Activated effector memory CD4-positive, alpha-beta T cell treated with anti-CD3 and anti-CD28 coated beads, Interleukin-2, amount 50 U/mL, for 16 hours (primary cell): ENCODE data around the gene VPS35L.

Source experiments
- DNase-seq: peaks from one replicate; pipeline ENCODE4 v3.0.0-alpha.2; 2020

VPS35L gene

GRCh38 chr16:19595043-19595767 is 39.7 kb downstream of the VPS35L start:
- DNase-seq = no peak

DNA sequence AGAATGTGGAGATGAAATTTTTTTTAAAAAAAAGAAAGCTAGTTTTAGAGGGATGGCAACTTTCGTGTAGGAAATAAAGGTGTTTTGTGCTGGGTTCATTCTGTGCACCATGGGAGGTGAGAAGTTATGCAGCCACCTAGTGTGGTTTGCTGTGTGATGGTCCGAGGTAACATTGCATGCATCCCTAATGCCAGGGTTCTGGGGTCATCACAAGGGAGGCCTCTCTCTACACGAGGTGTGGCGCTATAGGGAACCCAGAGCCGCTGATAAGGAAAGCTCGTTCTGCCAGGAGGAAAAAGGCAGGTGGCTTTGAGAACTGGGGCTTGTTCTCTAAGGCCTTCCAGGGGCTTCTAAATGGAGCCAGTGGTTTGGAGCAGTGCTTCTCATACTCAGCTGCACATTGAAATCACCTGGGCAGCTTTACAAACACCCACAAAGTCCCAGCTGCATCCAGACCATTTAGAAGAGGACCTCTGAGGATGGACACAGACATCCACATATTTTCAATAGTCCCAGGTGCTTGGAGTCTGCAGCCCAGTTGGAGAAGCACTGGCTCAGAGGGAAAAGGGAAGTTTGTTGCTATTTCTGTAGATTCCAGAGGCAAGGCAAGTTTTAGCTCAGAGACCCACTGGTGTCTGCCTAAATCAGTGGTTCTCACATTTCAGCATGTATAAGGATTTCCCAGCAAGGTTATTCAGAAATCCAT is 43.5 kb downstream of the VPS35L start:
- no peak for DNase-seq

GRCh38 chr16:19599968-19600716 is 44.6 kb downstream of the VPS35L start:
- DNase-seq = no peak

GRCh38 chr16:19601083-19601976 is 45.8 kb downstream of the VPS35L start:
- DNase-seq = no peak

GRCh38 chr16:19604911-19605310 is 49.4 kb downstream of the VPS35L start:
- DNase-seq = no peak

DNA sequence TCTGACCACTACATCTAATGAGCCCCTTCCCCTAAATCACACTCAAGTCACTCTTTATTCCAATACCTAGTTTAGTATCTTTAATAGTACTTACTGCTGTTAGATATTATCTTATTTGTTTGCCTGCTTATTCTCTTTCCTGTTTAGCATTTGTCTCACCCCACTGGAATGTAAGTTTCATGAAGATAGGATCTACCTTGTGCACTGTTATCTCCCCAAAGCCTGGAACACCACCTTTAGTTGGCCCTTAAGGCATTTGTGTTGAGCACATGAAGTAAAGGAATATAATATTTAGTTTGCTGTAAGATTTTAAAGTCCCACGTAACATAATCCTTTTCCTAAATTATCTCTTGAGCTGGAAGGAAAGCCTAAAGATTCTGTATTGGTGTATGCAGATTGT is 50.2 kb downstream of the VPS35L start:
- no peak for DNase-seq

GRCh38 chr16:19607616-19608280 is 52.2 kb downstream of the VPS35L start:
- no peak for DNase-seq

GRCh38 chr16:19609359-19609758 is 53.9 kb downstream of the VPS35L start:
- no peak for DNase-seq

DNA sequence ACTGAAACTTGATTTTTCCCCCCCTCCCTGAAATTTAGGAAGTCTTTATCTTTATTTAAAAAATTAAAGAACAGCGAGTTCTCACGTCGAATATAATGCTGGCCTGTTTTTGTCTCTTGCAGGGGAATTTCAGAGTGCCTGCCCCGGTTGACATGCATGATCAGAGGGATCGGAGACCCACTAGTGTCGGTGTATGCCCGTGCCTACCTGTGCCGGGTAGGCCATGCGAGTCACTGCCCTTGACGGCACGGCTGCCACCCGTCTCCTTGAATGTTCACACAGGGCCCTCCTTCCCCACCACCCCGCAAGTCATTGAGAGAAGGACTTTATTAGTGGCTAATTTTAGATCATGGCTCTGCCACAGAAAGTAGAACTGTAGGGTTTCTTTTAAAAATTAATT is 54.7 kb downstream of the VPS35L start:
- DNase-seq = no peak

- DNase-seq = no peak
Measured at GRCh38 chr16:19613834-19614233, 58.3 kb downstream of the VPS35L start.

- DNase-seq = no peak
Measured at GRCh38 chr16:19616241-19616640, 60.7 kb downstream of the VPS35L start.

- no peak for DNase-seq
Measured at GRCh38 chr16:19618876-19619275, 63.4 kb downstream of the VPS35L start.

- DNase-seq = no peak
Measured at GRCh38 chr16:19621445-19621844, 65.9 kb downstream of the VPS35L start.

- DNase-seq = no peak
Measured at GRCh38 chr16:19625039-19625438, 69.5 kb downstream of the VPS35L start.

DNA sequence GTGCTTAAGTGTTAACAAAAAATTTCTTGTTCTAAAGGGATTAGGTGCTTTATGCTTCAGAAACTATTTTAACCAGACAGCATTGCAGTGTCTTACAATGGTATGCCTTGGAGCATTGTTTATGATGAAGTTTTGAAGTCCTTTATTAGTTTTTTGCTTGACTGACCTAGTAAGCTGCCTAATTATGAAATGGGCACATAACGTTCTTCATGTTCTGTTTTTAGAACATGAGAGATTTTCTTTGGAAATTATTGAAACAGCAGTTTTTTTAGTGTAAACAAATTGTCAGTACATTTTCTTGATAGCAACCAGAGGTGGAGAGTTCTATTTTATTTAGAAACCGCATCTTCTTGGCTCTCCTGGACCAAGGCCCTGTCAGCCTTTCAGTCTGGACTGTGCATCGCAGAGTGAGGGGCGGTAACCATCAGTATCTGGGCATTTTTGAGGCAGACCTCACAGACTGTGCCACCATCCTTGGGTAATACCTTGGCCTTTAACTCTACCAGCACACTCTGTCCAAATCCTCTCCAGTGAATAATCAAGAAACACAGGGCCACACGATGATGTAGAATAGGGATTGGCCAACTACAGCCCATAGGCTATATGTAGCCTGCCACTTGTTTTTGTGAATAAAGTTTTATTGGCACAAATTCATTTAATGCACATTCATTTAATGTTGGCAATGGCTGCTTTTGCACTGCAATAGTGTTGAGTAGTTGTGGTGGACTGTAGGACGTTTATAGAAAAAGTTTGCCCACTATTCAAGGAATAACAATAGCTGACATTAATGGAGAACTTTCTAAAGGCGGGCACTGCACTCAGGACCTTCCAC is 81.1 kb downstream of the VPS35L start:
- DNase-seq = no peak

DNA sequence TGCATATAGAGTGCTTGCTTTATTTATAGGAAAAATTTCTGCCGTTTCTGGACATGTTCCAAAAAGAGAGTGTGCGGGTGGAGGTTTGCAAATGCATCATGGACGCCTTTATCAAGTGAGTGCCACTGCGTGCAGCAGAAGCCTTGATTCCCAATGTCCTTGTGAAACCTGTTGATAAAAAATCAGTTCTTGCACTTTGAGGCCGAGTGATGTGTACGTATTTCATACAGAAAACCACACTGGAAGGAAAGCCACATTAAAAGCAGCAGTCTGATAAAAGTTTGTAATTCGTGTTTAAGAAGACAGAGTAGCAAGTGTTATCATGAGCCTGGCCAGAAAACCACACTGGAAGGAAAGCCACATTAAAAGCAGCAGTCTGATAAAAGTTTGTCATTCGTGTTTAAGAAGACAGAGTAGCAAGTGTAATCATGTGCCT is 84.5 kb downstream of the VPS35L start:
- DNase-seq = no peak

GRCh38 chr16:19642501-19642900 is 87.0 kb downstream of the VPS35L start:
- no peak for DNase-seq

DNA sequence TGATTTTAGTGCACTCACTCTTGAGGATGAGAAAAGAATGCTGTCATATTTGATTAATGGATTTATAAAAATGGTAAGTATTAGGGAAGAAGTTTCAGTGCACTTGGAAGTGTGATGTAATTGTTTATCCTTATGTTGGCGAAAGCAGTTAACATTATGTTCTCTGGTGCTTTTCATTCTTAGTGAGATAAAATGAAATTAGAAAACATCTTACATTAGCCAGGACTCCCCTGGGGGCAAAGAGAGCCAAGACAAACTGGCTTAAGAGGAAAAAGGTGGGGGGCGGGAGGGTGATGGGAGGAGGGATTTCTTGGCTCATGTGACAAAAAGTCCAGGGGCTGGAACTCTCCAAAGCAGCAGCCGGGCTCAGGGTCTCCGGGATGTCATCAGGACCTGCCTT is 89.4 kb downstream of the VPS35L start:
- no peak for DNase-seq

- DNase-seq = no peak
Measured at GRCh38 chr16:19645557-19645981, 90.1 kb downstream of the VPS35L start.

- no peak for DNase-seq
Measured at GRCh38 chr16:19649980-19650379, 94.5 kb downstream of the VPS35L start.

DNA sequence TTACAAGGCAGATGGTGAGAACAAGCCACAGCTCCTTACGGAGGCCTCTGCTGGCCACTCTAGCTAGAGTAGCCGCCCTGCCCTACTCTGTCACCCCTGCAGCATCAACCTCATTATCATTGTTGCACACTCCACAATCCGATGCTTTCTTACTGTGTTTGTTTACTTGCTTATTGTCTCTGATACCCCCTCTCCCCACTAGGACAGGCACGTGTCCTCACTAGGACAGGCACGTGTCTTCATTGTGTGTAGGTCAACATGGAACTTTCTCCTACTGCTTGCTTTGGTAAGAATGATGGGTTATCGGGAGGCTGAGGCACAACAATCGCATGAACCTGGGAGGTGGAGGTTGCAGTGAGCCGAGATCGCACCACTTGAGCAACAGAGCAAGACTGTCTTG is 98.6 kb downstream of the VPS35L start:
- DNase-seq = no peak
